ENCODE data around the gene CHRNB4.

The CHRNB4 gene

GRCh38 chr15:78640527-78641101, 396 bp downstream of the CHRNB4 start:
- TF ChIP-seq CTCF (IDR thresholded peaks at IDR 0.05; ENCODE audit: borderline replicate concordance, insufficient read depth, low read depth, low read length) = no peak

GRCh38 chr15:78638658-78639314, 2.2 kb downstream of the CHRNB4 start:
- peak; percentile 64; the same call in 1 of the 2 replicates for TF ChIP-seq CTCF (IDR thresholded peaks at IDR 0.05; ENCODE audit: borderline replicate concordance, insufficient read depth, low read depth, low read length)
- H3K4me3 ChIP-seq (ENCODE audit: low read depth, low read length) = no peak overlapping the region

More at GRCh38 chr15:78640527-78641101, 396 bp downstream of the CHRNB4 start:
- H3K4me3 ChIP-seq (ENCODE audit: low read depth, low read length) = no peak overlapping the region

GRCh38 chr15:78637776-78638435, 3.1 kb downstream of the CHRNB4 start:
- TF ChIP-seq CTCF (IDR thresholded peaks at IDR 0.05; ENCODE audit: borderline replicate concordance, insufficient read depth, low read depth, low read length) = no peak
- H3K4me3 ChIP-seq (ENCODE audit: low read depth, low read length) = no peak overlapping the region

- no peak overlapping the region for H3K4me3 ChIP-seq (ENCODE audit: low read depth, low read length)
- no peak for TF ChIP-seq CTCF (IDR thresholded peaks at IDR 0.05; ENCODE audit: borderline replicate concordance, insufficient read depth, low read depth, low read length)
These were observed 4.6 kb downstream of the CHRNB4 start for GRCh38 chr15:78636378-78636859.

GRCh38 chr15:78635346-78635745, 5.7 kb downstream of the CHRNB4 start:
- no peak for TF ChIP-seq CTCF (IDR thresholded peaks at IDR 0.05; ENCODE audit: borderline replicate concordance, insufficient read depth, low read depth, low read length)
- H3K4me3 ChIP-seq (ENCODE audit: low read depth, low read length) = no peak overlapping the region

GRCh38 chr15:78634210-78635145, 6.5 kb downstream of the CHRNB4 start:
- no peak overlapping the region for H3K4me3 ChIP-seq (ENCODE audit: low read depth, low read length)

More at GRCh38 chr15:78634210-78635145, 6.5 kb downstream of the CHRNB4 start:
- TF ChIP-seq CTCF (IDR thresholded peaks at IDR 0.05; ENCODE audit: borderline replicate concordance, insufficient read depth, low read depth, low read length) = no peak

All from GM12875 (cell line).